Tibial nerve (tissue), 4 donors: ENCODE data around the gene CCND3. TPM values are rescaled to one million over a fixed set of nuclear protein-coding genes. Genes with fewer than 3 reads are reported as not detected.

ENCODE experiments used
- DNase-seq, 2 donors: peaks; one replicate each; pipeline ENCODE4 v3.0.0-alpha.2; 2019; ENCODE audit warnings: low spot score in 2 of 2
- H3K27ac ChIP-seq, 4 donors: fragments of 200-600 bp; sonication (generic) in 3 of 4; one replicate each; pipeline ENCODE4 v1.5.1; 2017 to 2019; ENCODE audit warnings: mild to moderate bottlenecking in 1 of 4
- H3K27me3 ChIP-seq, 2 donors: fragments of 200-600 bp; sonication (generic) in 1 of 2; one replicate each; pipeline versions ENCODE4 v1.5.1 to v1.6.0; 2017 to 2019
- H3K36me3 ChIP-seq, 3 donors: fragments of 200-600 bp; sonication (generic); one replicate each; pipeline ENCODE4 v1.5.1; 2018 to 2019
- H3K4me1 ChIP-seq, 4 donors: fragments of 200-600 bp; sonication (generic) in 3 of 4; one replicate each; pipeline ENCODE4 v1.5.1; 2017 to 2019
- H3K4me3 ChIP-seq, 4 donors: fragments of 200-600 bp; sonication (generic) in 3 of 4; one replicate each; pipeline ENCODE4 v1.5.1; 2017 to 2019; ENCODE audit warnings: mild to moderate bottlenecking in 1 of 4, moderate library complexity in 1 of 4
- H3K9me3 ChIP-seq, 4 donors: fragments of 200-600 bp; sonication (generic) in 3 of 4; one replicate each; pipeline ENCODE4 v1.5.1; 2017 to 2019
- CTCF ChIP-seq, 5 experiments: fragments of 200-600 bp in 3 of 5; fragments of 450-650 bp in 2 of 5; sonication (generic) in 3 of 5; IDR thresholded peaks; one replicate each; pipeline ENCODE4 v1.5.1; 2016 to 2019; ENCODE audit warnings: antibody characterized with exemption in 5 of 5, mild to moderate bottlenecking in 3 of 5, moderate library complexity in 2 of 5
- EP300 ChIP-seq, 2 donors: sonication (generic); formaldehyde crosslinking; IDR thresholded peaks; one replicate each; pipeline ENCODE4 v1.6.1; 2017; ENCODE audit warnings: antibody characterized with exemption in 2 of 2, mild to moderate bottlenecking in 1 of 2
- POLR2A ChIP-seq, 2 donors: fragments of 450-650 bp; IDR thresholded peaks; one replicate each; pipeline ENCODE4 v1.6.1; 2017; ENCODE audit warnings: antibody characterized with exemption in 2 of 2, mild to moderate bottlenecking in 2 of 2, moderate library complexity in 2 of 2
- WGBS, 2 donors: methylation state at CpG; one replicate each; pipeline ENCODE4 v1.1.5; 2018; 5-methylcytosine and 5-hydroxymethylcytosine counted together
- total RNA-seq, 4 donors: library from RNA; depleted of rRNA; stranded (reverse); fragments of >200 nt; gene quantifications; one replicate each; pipeline ENCODE4 v1.1.0, GENCODE V29; 2016

CCND3 gene
- total RNA-seq, 4 donors from 2014 or later: 175 to 325 (median 248) TPM

GRCh38 chr6:41932378-41932777 lies 9.2 kb downstream of the CCND3 start:
- no peak overlapping the region for H3K4me3 ChIP-seq
- peaks cover 0 to 100% (median 33%) of the 10 kb centered on the region in 3 donors for H3K36me3 ChIP-seq
- no peaks in the 10 kb centered on the region for H3K9me3 ChIP-seq
- H3K4me1 ChIP-seq: peaks cover 0 to 26% (median under 1%) of the 10 kb centered on the region in 4 donors
- TF ChIP-seq CTCF (IDR thresholded peaks at IDR 0.05): no peak
- TF ChIP-seq POLR2A (IDR thresholded peaks at IDR 0.05): no peak
- no peak for TF ChIP-seq EP300 (IDR thresholded peaks at IDR 0.05)
- H3K27me3 ChIP-seq: no peaks in the 10 kb centered on the region
- DNase-seq: no peak
- WGBS, 2 donors: 90 to 91% methylated on average over 15 of the region's 15 CpGs
- H3K27ac ChIP-seq: no peak overlapping the region

GRCh38 chr6:41931792-41932191 lies 9.8 kb downstream of the CCND3 start:
- Histone ChIP-seq H3K27ac (no peak overlapping the region), H3K36me3 (peaks cover 0 to 100% (median 33%) of the 10 kb centered on the region in 3 donors), H3K4me1 (peaks cover 0 to 20% (median 0%) of the 10 kb centered on the region in 4 donors), H3K4me3 (no peak overlapping the region), H3K9me3 (no peaks in the 10 kb centered on the region), H3K27me3 (no peaks in the 10 kb centered on the region)
- no peak for DNase-seq
- 56 to 68% methylated on average over 2 of the region's 2 CpGs for WGBS, 2 donors
- TF ChIP-seq CTCF (IDR thresholded peaks at IDR 0.05): no peak
- no peak for TF ChIP-seq EP300 (IDR thresholded peaks at IDR 0.05)
- TF ChIP-seq POLR2A (IDR thresholded peaks at IDR 0.05): no peak

GRCh38 chr6:41929924-41930323 lies 11.7 kb downstream of the CCND3 start:
- no peak for TF ChIP-seq POLR2A (IDR thresholded peaks at IDR 0.05)
- TF ChIP-seq EP300 (IDR thresholded peaks at IDR 0.05): no peak
- TF ChIP-seq CTCF (IDR thresholded peaks at IDR 0.05): no peak
- 79 to 83% methylated on average over 6 of the region's 6 CpGs for WGBS, 2 donors
- DNase-seq: no peak
- peaks cover 0 to 3% (median 0%) of the 10 kb centered on the region in 4 donors for H3K4me1 ChIP-seq
- no peaks in the 10 kb centered on the region for H3K9me3 ChIP-seq
- no peak overlapping the region for H3K27ac ChIP-seq
- H3K4me3 ChIP-seq: no peak overlapping the region
- H3K36me3 ChIP-seq: peaks cover 0 to 87% (median 20%) of the 10 kb centered on the region in 3 donors
- no peaks in the 10 kb centered on the region for H3K27me3 ChIP-seq

GRCh38 chr6:41927253-41927652 lies 14.4 kb downstream of the CCND3 start:
- Histone ChIP-seq H3K27me3 (no peaks in the 10 kb centered on the region), H3K4me3 (no peak overlapping the region), H3K9me3 (no peaks in the 10 kb centered on the region), H3K36me3 (peaks cover 0 to 61% (median 9%) of the 10 kb centered on the region in 3 donors), H3K27ac (no peak overlapping the region), H3K4me1 (peaks cover 0 to 28% (median 5%) of the 10 kb centered on the region in 4 donors)
- 85 to 88% methylated on average over 6 of the region's 6 CpGs for WGBS, 2 donors
- no peak for DNase-seq
- TF ChIP-seq CTCF (IDR thresholded peaks at IDR 0.05) (no peak), EP300 (IDR thresholded peaks at IDR 0.05) (no peak)

- Histone ChIP-seq H3K27me3 (no peaks in the 10 kb centered on the region), H3K4me3 (peak overlapping the region; percentile 35 to 90 (median 73)), H3K36me3 (peaks cover 0 to 10% (median 0%) of the 10 kb centered on the region in 3 donors), H3K4me1 (peaks cover 0 to 60% (median 13%) of the 10 kb centered on the region in 4 donors), H3K27ac (peak overlapping the region in 1 of 4 donors; percentile 98), H3K9me3 (no peaks in the 10 kb centered on the region)
- no peak for DNase-seq
- no peak for TF ChIP-seq CTCF (IDR thresholded peaks at IDR 0.05)
- no peak for TF ChIP-seq POLR2A (IDR thresholded peaks at IDR 0.05)
- TF ChIP-seq EP300 (IDR thresholded peaks at IDR 0.05): no peak
- 2 to 4% methylated on average over 7 of the region's 7 CpGs for WGBS, 2 donors
Measured at GRCh38 chr6:41922154-41922553, 19.5 kb downstream of the CCND3 start.
